HG02981 (cell line): ENCODE results near the gene NECTIN2.
"Not testable (repeated sequence)": the region's sequence is repeated elsewhere in the genome, so short reads cannot be mapped to it uniquely, and the experiment has no call there.

Source experiments
- ATAC-seq: cut with Tn5 transposase; IDR thresholded peaks from one replicate; pipeline ENCODE4 v1.9.1; 2021; ENCODE audit warnings: mild to moderate bottlenecking, moderate library complexity; ENCODE audit not compliant: unreplicated experiment

NECTIN2 gene

GRCh38 chr19:44904426-44904994, 58.4 kb downstream of the NECTIN2 start:
- no peak for ATAC-seq

- ATAC-seq = no peak
Measured at GRCh38 chr19:44905437-44906160, 59.5 kb downstream of the NECTIN2 start, which contains the start of gene APOE. Gene APOE, plus strand, starts transcription at chr19:44905796. Its CDS starts 829 bp downstream, at chr19:44906625.

GRCh38 chr19:44907613-44908012, 61.5 kb downstream of the NECTIN2 start:
- no peak for ATAC-seq

GRCh38 chr19:44908074-44908835, 62.2 kb downstream of the NECTIN2 start:
- no peak for ATAC-seq

- no peak for ATAC-seq
Measured at GRCh38 chr19:44908836-44909261, 62.8 kb downstream of the NECTIN2 start.

GRCh38 chr19:44909775-44910174, 63.7 kb downstream of the NECTIN2 start:
- ATAC-seq = no peak

- ATAC-seq = not testable (repeated sequence)
Measured at GRCh38 chr19:44911896-44912295, 65.8 kb downstream of the NECTIN2 start.

GRCh38 chr19:44912854-44913253, 66.8 kb downstream of the NECTIN2 start:
- ATAC-seq = no peak

GRCh38 chr19:44913512-44914432, 67.7 kb downstream of the NECTIN2 start:
- not testable (repeated sequence) for ATAC-seq

GRCh38 chr19:44914433-44915206, 68.5 kb downstream of the NECTIN2 start, which contains the start of gene APOC1:
Gene APOC1, plus strand, starts transcription at chr19:44914608. Its CDS starts 284 bp downstream, at chr19:44914892.
- ATAC-seq = peak; percentile 89

GRCh38 chr19:44924243-44924725, 78.2 kb downstream of the NECTIN2 start:
- ATAC-seq = no peak

GRCh38 chr19:44925114-44925891, 79.2 kb downstream of the NECTIN2 start:
- no peak for ATAC-seq

- ATAC-seq = not testable (repeated sequence)
Measured at GRCh38 chr19:44926245-44927077, 80.4 kb downstream of the NECTIN2 start.

- ATAC-seq = no peak
Measured at GRCh38 chr19:44927746-44928145, 81.6 kb downstream of the NECTIN2 start.

- ATAC-seq = no peak
Measured at GRCh38 chr19:44930088-44930487, 84.0 kb downstream of the NECTIN2 start.

GRCh38 chr19:44931541-44931940, 85.4 kb downstream of the NECTIN2 start:
- no peak for ATAC-seq
